HFFc6 (cell line): ENCODE results near the gene DCAKD. TPM values are rescaled to one million over a fixed set of nuclear protein-coding genes. Genes with fewer than 3 reads are reported as not detected.

Experiments
- DNase-seq: peaks from one replicate; pipeline ENCODE4 v3.0.0-alpha.2; 2018
- H3K27ac Mint-ChIP-seq: 2 replicates; pipeline ENCODE4 v1.8.0; 2020; ENCODE audit warnings: mild to moderate bottlenecking, mixed read lengths
- H3K27me3 Mint-ChIP-seq: 2 replicates; pipeline ENCODE4 v1.8.0; 2021; ENCODE audit warnings: mild to moderate bottlenecking, moderate library complexity, mixed read lengths; ENCODE audit not compliant: insufficient read depth
- H3K36me3 Mint-ChIP-seq: 2 replicates; pipeline ENCODE4 v1.8.0; 2021; ENCODE audit warnings: low read depth, mixed read lengths
- H3K4me1 Mint-ChIP-seq: 2 replicates; pipeline ENCODE4 v1.8.0; 2020; ENCODE audit warnings: low read depth, mixed read lengths
- H3K4me3 Mint-ChIP-seq: 2 replicates; pipeline ENCODE4 v1.8.0; 2020; ENCODE audit warnings: mild to moderate bottlenecking, moderate library complexity, mixed read lengths
- H3K9me3 Mint-ChIP-seq: 2 replicates; pipeline ENCODE4 v1.8.0; 2020; ENCODE audit warnings: mild to moderate bottlenecking, mixed read lengths
- total RNA-seq, 6 experiments: library from RNA; stranded (reverse); fragmentation: NEBNext Ultra II Directional; extraction: Animal tissue kit (Norgen Biotek cat#: 25700); gene quantifications; 2 replicates in 1 of 6; 3 replicates in 5 of 6; pipeline ENCODE4 v1.2.3, GENCODE V29; 2021
- TF ChIP-seq, protein P1 (sequence below): fragments of 200-600 bp; sonication (generic); IDR thresholded peaks from 2 replicates; pipeline ENCODE4 v1.5.0; 2021; ENCODE audit warnings: antibody characterized with exemption, mild to moderate bottlenecking

DCAKD gene
- total RNA-seq, 6 experiments from 2014 or later: 34.0 to 38.9 (median 35.8) TPM

DNA sequence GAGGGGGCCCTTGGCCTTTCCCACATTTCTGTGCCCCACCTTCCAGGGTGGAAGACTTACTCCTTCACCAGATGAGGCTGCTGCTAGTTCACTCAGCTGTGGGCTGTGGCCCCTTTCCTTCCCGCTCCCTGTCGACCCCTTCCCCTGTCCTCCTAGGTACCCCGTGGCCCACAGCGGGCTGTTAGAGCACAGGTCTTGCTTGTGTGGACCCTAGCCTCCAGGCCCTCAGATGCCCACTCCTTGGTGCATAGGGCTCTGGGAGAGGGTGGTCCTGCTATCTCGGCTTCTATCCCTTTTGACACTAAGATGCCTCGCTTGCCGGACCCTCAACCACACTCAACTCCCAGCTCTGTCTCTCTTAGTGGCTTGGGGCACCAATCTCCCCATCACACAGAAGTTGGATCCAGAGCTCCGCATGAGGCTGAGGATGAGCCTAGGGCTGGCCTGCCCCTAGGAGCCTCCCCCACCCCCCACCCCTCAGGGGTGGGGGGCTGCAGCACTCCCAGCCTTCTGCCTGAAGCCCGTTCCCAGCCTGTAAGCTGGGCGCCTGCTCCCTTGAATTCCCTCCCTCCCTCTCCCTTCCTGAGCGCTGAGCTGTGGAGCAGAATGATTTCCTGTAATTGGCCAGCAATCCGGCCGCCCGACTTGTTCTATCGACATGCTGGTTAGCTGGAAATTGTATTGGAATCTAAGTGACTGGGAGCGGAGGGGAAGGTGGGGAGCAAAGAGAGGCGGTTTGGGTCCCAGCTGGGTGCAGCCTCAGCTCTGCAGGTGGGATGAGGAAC is 30.9 kb downstream of the DCAKD start:
- TF ChIP-seq, protein P1, sequence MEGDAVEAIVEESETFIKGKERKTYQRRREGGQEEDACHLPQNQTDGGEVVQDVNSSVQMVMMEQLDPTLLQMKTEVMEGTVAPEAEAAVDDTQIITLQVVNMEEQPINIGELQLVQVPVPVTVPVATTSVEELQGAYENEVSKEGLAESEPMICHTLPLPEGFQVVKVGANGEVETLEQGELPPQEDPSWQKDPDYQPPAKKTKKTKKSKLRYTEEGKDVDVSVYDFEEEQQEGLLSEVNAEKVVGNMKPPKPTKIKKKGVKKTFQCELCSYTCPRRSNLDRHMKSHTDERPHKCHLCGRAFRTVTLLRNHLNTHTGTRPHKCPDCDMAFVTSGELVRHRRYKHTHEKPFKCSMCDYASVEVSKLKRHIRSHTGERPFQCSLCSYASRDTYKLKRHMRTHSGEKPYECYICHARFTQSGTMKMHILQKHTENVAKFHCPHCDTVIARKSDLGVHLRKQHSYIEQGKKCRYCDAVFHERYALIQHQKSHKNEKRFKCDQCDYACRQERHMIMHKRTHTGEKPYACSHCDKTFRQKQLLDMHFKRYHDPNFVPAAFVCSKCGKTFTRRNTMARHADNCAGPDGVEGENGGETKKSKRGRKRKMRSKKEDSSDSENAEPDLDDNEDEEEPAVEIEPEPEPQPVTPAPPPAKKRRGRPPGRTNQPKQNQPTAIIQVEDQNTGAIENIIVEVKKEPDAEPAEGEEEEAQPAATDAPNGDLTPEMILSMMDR: no peak
- H3K4me3 Mint-ChIP-seq: no peak overlapping the region
- peaks cover 4% of the 10 kb centered on the region; the same call in 1 of the 2 replicates for H3K36me3 Mint-ChIP-seq
- no peak for DNase-seq
- peaks cover 5% of the 10 kb centered on the region for H3K27me3 Mint-ChIP-seq
- H3K9me3 Mint-ChIP-seq: no peaks in the 10 kb centered on the region
- H3K4me1 Mint-ChIP-seq: peaks cover 25% of the 10 kb centered on the region
- H3K27ac Mint-ChIP-seq: no peak overlapping the region

DNA sequence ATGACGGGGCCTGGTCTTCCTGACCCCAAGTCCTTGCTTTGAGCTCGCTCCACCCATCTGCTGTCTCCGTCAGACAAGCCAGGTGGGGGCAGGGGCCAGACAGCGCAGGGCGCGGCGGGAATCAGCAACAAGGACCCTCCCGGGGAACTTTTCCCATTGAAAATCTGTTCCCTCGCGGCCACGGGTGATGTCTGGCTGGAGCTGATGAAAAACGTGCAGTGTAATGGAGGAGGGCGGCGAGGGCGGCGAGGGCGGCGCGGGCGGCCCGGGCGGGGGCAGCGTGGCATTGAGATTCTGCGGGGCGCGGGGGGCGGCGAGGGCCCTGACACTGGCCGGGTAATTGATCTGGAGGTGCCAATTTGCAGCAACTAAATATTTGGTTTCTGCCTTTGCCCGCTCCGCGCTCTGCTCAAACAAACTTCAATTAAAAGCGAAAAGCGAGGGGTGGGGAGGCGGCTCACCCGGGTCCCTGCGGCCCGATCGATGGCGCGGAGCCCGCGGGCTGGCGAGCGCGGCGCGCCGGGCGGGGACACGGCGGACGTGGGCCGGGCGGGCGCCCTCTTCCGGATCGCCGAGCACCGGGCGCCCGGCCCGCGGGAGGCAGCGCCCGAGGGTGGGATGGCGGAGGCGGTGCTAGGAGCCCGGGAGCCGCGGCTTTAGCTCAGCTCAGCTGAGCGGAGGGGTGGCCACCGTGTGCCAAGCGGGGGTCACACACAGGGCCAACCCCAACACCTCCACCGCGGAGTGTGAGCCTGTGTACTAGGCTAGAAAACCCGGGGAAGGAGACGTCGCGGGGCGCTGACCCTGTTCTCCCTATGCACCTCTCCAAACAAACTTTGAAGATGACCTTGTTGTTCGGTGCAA is 32.4 kb downstream of the DCAKD start:
- Mint-ChIP-seq H3K27me3 (peaks cover 5% of the 10 kb centered on the region), H3K27ac (peak overlapping the region; percentile 74), H3K4me3 (peak overlapping the region; percentile 90), H3K4me1 (peaks cover 25% of the 10 kb centered on the region), H3K9me3 (no peaks in the 10 kb centered on the region), H3K36me3 (peaks cover 4% of the 10 kb centered on the region; the same call in 1 of the 2 replicates)
- TF ChIP-seq, protein P1: peak; percentile 67
- DNase-seq: no peak

DNA sequence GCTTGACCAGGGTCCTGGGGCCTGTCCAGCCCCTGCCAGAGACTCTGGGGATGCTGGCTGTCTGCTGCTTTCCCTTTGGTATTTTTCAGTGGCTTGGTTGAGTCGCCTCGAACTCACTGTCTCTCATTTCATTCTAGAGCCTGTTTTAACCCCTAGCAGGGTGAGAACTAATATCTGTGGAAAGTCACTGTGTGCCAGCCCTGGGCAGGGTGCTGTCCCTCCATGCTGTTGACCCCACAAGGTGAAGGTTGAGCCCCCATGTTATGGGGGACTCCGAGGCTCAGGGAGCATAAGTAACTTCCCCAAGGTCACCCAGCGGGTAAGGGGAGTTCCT is 33.0 kb downstream of the DCAKD start:
- Mint-ChIP-seq H3K27me3 (peaks cover 5% of the 10 kb centered on the region), H3K27ac (peak overlapping the region; percentile 74), H3K9me3 (no peaks in the 10 kb centered on the region), H3K4me3 (peak overlapping the region; percentile 90), H3K36me3 (peaks cover 4% of the 10 kb centered on the region; the same call in 1 of the 2 replicates), H3K4me1 (peaks cover 25% of the 10 kb centered on the region)
- no peak for DNase-seq
- TF ChIP-seq, protein P1: no peak

- Mint-ChIP-seq H3K27ac (no peak overlapping the region), H3K36me3 (no peaks in the 10 kb centered on the region), H3K4me1 (peaks cover 31% of the 10 kb centered on the region), H3K9me3 (no peaks in the 10 kb centered on the region), H3K27me3 (peaks cover 5% of the 10 kb centered on the region), H3K4me3 (no peak overlapping the region)
- TF ChIP-seq, protein P1: peak; percentile 61
- no peak for DNase-seq
Observed at GRCh38 chr17:45016823-45017222, 34.6 kb downstream of the DCAKD start.

- peaks cover 5% of the 10 kb centered on the region for H3K27me3 Mint-ChIP-seq
- H3K4me1 Mint-ChIP-seq: peaks cover 26% of the 10 kb centered on the region
- no peaks in the 10 kb centered on the region for H3K9me3 Mint-ChIP-seq
- TF ChIP-seq, protein P1: no peak
- no peak overlapping the region for H3K4me3 Mint-ChIP-seq
- H3K36me3 Mint-ChIP-seq: no peaks in the 10 kb centered on the region
- no peak overlapping the region for H3K27ac Mint-ChIP-seq
- DNase-seq: no peak
Observed at GRCh38 chr17:45016237-45016636, 35.2 kb downstream of the DCAKD start.
